Effector CD8-positive, alpha-beta T cell (primary cell): ENCODE measurements around the gene CAPN7.

Source experiments
- DNase-seq: peaks from one replicate; lab custom pipeline; 2025; lab: John Stamatoyannopoulos, UW

The CAPN7 gene

DNA sequence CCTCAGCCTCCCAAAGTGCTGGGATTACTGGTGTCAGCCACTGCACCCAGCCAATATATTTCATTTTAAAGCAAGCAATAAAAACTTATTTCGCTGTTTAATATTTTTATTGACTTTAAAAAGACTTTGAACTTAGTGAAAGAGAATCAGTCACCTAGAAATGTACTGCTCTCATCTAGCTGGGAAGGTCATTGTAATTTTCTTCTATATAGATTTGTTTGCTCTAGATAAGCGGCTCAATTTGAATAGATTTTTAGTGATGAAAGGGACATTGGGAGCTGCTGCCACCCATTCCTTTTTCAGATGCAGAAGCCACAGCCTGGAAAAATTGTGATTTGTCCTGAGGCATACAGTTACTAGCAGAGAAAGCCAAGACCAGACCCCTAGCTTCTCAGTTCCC, 40.1 kb downstream of the CAPN7 start:
- no peak for DNase-seq

DNA sequence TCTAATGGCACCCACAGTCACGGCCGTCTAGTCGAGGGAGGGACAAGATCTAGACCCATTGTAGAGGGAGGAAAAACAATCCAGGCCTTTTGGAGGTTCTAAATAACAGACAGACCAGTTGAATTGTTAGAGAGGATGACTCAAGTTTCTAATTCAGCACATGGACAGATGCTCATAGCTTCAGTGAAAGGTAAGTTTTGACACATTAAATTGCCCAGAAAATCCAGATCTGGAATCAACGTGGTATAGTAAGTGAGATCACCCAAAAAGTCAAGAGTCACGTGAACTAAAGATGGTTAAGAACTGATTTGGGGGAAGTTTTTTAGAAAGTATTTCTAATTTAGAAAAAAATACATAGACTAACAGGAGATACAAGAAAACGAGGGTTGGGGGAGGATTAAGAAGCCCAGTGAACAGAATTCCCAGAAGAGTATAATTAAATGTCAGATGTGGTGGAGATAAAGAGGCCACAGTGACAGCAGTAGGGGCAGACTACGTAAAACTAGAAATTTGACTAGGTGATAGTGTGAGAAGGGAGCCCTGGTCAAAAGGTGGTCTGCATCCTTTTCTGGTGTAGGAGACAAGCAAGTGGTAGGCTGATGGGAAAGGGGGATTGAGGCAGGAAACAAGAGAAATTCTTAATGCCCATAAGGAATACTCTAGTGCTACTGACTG, 47.1 kb downstream of the CAPN7 start:
- no peak for DNase-seq

DNA sequence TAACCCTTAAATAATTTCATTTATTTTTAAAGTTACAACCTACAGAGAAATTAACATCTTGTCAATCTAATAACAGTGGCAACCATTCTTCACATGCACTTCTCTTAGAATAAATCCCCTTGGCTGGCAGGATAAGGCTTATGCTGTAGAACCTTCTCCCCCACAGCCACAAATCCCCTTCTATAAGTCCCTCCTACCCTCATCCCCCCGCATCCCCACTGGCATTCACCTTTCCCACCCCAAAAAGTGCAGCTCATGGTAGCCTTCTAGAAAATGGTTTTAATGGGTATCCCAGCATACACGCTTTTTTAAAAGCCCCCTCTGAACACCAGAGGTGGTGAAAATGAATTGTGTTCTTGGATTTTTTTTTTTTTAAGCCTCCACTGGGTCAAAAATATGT, 49.2 kb downstream of the CAPN7 start:
- no peak for DNase-seq

DNA sequence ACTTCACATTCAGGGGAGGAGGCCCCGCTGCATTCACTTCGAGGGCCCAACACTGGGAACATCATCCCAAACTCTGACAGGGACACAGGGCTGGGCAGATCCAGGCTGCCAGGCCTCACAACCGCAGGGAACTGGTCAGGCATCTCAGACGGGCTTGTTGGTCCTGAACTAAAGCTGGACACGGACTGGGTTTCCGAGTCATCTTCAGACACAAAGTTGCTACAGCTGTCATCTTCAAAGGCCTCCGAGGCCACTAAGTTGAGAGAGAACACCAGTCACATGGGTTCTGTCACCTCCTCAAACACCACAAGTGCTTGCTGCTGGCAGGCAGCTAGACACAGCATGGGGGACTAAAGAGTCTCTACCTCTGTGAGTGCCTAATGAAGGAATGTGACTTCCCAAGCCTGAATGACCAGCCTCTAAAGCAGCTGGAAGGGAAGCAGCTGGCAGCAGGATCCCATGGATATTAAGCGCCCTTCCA, 50.9 kb downstream of the CAPN7 start:
- DNase-seq, result no peak

DNA sequence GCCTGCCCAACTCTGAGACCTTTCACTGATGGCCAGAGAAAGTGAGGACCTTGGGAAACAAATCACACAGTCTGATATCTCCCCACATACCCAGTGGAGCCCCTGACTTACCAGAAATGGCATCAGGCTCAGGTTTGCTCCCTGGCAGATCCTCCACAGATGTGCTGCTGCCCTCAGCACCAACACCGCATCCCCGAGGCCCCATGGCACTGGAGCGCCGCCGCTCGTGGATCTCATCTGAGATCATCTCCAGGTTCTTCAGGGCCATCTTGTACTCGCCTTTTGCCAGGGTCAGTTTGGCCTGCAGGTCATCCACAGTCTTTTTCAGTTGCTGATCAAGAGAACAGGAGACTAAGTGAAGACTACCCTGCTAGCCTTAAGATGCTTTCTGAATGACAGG, 52.7 kb downstream of the CAPN7 start:
- no peak for DNase-seq

DNA sequence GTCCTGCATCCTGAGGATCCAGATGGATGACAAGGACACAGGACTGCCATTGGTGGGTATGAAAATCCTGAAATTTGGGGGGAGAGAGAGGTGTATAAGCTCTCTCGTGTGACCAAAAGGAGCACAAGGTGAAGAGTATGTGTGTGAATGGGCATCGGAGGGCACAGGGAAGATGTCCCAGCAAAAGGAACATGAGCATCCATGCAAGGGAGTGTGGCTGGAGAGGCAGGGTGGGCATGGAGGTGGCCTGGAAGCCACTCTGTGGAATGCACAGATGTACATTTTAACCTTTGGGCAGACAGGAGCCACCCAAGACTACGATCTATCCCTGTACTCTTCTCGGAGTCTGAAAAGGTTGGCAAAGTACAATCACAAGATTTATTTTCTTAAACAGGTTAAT, 54.5 kb downstream of the CAPN7 start:
- DNase-seq, result no peak

DNA sequence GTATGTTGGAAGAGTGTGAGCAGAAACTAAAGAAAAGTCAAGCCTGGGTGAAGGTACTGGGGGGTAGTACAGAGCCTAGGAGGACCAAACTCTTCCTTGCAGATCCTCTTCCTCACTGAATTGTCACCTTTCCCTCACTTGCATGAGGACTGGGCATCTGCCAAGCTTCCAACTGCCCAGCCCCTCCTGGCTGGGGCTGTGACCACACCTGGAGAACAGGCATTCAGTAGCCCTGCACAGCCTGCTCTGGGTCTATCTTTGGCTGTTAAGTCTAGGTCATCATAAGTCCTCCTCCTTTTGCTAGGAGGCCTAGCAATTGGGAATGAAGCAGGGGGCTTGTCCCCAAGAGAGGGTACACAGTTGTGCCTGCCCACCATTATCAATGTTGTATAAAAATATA, 55.2 kb downstream of the CAPN7 start:
- no peak for DNase-seq

DNA sequence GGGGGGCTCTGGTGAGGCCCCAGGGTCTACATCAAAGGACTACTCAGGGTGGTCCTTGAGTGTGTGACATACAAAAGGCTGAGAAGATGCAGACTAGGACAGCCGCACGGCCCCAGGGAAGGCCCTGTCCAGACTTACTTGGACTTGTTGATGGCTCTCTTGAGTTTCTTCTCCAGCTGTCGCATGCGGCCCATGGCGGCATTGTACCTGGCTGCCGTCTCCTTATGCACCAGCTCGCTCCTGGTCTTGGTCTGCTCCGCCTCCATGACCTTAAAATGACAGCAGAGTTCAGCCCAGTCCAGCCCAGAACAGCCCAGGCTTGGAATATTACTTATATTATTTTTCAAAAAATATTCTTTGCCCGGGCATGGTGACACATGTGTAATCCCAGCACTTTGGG, 56.0 kb downstream of the CAPN7 start:
- DNase-seq, result no peak

DNA sequence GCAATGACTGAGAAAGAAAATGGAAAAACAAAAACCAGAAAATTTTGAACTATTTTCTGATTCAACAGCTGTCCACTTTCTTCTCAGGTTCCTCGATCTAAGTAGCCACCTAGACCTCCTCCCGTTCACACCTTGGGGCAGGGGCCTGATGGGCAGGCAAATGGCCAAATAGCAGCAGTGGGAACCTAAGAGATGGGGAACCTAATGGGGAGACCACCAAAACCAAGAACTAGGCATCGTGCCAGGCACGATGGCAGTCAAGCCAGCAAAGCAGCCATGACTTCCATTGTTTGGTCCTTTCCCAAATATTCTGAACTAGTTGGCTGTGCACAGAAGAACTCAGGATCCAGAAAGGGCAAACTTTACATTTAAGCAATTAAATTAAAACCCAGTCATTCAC, 57.1 kb downstream of the CAPN7 start:
- no peak for DNase-seq

DNA sequence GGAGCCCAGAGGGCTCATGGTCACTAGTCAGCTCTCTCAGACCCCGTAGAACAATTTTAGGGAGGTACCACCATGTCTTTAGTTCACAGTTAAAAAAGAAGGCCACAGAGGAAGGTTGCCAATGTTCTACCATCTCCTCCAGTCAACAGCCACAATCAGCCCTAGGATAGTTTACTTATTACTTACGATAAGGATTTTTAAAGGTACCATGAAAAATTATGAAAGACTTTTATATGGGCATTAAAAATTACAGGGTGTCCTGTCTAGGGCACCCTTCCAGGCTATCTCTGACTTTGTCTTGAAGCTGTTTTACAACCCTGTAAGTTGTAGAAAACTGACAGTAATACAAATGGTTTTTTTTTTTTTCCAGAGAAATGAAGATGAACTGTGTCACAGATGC, 57.9 kb downstream of the CAPN7 start:
- no peak for DNase-seq

DNA sequence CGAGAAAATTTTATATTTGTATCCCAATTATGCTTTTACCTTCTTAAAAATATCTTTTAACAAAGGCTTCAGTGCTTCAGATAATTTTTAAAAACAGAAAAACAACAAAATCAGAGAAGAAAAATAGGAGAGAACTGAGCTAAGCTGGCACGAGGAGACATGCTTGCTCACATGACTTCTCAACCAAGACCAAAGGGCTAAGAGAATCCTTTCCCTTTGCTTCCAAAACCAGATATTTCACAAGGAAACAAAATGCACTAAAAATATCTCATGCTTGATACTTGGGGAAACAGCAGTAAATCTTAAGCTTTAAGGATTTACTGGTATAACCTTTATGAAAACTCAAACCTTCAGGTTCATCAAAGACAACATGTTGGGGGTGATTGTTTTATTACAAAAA, 58.4 kb downstream of the CAPN7 start:
- no peak for DNase-seq

DNA sequence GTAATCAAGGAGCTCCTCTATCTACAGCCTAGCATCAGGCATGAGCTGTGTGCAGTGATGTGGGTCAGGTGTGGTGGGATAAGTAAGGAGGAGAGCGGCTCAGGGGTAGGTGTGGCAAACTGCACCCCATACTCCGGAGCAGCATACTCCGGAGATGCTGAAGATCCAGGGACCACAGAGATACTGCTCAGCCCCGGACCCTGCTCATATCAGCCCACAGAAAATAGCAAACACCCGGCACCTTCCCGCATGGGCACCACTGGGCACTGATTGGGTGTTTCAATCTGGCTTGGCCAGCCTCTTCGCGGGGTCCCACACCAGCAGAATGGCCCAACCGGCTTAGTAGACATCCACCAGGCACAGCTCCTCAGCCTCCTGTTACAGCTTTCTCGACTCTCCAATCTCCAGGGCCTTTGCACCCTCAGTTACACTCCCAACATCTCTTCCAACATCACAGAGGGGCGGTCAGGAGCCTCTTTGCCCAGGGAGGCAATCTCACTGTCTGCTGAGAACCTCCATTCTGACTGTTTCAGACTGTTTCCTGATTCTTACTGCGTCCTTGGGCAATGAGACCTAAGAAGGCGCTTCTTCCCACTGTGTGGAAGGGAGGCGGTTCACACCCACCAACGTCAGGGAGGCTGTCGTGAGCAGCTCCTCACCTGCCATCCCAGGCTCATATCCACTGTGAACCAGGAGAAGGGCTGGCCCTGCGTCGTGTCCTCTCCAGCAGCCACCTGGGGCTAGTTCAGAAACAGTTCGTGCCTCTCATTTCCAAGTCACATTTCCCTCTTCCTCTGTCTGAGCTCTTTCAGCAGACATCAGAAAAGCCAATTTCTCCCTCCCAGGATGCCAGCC, 59.8 kb downstream of the CAPN7 start:
- no peak for DNase-seq

DNA sequence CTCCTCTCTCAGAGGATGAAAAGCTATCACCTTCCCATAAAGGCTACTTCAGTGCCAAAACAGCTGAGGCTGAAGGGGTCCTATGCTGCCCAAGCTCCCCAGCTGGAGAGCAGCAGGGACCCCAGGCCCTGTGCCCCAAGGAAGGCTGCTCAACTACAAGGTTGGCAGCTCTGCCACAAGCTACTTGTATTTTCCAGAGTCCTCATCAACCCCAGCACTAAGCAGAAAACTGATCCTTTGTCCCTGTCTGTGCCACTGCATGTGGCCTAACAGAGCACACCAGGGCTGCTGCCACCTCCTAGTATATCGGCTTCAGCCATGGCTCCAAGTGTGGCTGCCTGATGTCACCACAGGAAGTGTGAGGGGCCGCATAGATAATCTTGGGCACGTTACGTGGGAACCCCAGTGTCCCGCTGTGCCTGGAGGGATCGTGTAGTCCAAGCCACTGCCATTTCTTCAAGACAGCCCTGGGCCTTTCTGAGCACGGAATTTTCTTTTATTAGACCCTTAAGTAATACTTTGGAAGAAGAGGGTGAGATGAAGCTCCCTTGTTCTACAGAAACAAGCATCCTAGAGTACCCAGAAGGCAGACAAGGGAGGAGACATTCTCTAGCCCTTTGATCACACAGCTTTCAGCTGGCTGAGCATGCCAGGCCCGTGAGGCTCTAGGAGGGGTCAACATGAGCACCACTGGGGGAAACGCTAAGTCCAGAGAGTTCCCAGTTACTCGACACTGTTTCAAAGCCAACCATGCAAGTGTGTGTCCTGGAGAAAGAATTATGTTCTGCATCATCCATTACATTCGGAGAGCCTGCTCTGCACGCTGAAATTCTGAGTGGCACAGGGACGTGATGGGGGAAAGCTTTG, 60.7 kb downstream of the CAPN7 start:
- DNase-seq, result no peak

DNA sequence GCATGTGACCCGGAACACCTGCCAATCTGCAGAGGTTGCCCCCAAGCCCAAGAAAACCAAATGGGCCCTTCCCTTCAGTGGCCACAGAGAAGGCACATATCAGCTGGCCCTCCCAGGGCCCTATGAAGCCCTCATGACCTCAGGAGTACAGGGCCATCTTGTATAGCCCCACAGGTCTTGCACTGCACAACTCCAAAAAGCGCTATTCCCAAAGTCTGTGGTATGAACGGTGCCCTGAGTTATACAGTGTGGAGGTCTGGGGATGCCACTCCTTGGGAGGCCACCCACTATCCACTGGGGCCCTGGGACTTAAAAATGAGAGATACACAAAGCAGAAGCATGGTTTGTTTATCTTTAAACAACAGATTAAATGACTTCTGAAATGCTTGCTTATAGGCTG, 61.5 kb downstream of the CAPN7 start:
- no peak for DNase-seq

DNA sequence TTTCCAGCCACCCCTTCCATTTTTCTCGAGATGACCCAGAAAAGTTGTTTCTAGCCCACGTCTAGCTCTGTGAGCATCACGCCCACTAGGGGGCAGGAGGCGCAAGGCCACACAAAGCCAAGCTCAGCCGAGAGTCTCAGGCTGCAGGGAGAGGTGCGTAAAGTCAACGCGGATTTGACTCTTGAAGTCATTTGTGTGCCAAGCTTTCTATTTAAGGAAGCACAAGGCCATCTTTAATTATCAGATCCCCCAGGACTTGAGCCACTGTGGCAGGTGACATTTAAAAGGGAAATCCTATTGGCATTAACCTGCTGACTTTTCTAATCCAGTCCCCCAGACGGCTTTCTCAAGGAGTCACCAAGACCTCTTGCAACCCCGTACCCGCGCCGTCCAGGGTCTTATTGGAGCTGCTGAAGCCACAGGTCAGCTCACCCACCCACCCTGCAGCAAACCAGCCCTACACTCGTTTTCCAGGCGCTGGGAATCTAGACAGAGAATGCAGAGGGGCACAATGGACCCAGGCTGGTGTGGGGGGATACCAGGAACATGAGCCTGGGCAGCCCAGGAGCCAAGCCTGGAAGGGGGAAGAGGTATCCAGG, 62.1 kb downstream of the CAPN7 start:
- peak; percentile 72 for DNase-seq

DNA sequence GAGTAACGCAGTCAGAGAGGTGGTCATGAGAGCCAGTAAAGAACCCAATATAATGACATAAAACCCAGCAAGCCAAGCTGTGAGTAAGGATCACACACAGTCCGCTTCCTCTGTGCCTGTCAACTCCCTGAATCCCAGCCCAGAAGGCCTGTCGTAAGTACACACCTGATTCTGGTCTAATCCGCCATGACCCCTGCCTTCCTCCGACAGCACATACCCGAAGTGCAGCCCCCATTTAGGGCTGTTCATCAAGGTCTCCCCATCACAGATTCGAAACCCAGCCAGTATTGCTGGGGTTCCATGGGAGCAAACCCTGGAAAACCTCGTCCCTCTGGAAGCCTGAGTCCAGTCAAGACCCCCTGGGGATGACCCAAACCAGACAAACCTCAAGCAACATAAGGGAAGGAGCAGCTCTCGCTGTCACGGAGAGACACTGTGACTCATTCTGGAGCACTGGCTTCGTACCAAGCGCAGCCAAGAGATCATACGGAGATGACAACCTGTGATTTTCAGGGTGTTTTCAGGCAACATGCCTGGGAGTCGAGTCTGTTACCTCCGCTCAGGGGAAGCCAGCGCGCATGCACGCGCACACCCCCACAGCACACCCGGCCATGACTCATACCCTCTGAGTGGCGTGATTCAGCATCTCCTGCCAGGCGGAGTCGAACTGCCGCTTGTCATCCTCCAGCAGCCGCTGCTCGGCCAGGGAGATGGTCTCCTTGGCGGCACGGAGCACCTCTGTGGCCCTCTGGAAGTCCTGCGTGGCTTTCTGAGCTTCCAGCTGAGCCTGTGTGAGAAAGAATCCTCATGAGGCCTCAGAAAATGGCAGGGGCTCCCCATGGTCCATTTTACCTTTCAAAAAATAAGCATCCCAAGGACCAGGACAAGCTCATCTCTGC, 63.3 kb downstream of the CAPN7 start:
- DNase-seq, result peak; percentile 40

DNA sequence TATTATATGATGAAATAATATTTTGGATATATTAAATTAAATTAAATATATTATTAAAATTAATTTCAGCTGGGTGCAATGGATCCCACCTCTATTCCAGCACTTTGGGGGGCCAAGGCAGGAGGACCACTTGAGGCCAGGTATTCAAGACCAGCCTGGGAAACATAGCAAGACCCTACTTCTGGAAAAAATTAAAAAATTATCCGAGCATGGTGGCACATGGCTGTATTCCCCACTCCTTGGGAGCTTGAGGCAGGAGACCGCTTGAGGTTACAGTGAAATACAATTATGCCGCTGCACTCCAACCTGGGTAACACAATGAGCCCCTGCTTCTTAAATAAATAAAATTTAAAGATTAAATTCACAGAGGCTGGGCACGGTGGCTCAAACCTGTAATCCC, 65.0 kb downstream of the CAPN7 start:
- no peak for DNase-seq

DNA sequence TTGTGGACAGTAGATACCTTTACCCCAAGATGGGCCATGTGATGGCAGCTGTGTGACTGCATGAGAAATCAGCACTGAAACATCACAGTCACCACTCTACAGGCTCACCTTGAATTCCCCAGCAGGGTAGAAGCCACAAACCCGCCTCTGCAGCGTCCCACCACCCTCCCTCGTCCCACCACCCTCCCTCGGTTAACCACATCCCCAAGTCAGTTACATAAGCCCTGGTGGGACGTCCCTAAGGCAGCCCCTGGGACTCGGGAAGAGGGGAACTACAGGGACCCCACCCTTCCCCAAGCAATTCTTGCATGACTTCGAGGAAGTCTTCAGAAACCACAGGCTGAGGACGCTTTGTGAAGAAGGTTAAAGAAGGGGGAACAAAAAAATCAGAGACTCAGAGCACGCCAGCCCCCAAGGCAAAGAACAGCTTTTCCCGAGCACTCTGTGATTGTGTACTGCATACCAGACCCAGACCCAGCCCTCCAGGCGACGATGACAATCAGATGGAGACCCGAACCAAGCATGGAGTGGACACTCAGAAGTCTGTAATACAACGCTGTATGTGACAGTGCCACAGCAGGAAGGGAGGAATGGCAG, 65.8 kb downstream of the CAPN7 start:
- peak; percentile 68 for DNase-seq

DNA sequence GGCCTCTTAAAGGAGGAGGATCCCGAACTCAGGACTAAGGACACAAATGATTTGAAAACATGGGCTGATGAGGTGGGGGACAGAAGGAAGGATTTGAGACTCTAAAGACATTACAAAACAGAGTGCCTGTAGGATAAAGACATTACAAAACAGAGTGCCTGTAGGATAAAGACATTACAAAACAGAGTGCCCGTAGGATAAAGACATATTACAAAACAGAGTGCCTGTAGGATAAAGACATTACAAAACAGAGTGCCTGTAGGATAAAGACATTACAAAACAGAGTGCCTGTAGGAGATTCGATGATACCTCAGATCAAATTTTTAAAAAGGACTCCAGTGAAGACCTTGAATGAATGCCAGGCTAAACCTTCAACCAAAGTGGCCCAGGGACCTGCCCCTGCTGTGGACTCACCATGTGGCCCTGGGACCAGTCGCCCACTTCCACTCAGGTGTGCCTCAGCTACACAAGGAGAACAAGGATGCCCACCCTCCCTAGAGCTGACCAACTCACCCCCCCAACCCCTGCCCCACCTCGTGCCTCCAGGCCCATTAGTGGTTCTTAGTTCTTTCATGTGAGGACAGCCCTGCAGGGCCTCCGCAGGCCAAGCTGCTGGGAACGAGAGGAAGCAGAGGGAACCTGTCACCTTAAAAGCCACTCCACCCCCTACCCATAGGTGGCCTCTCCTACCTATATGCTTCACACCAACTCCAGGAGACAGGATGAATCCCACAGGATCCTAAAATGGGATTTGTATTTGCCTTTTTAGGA, 66.6 kb downstream of the CAPN7 start:
- DNase-seq, result no peak

DNA sequence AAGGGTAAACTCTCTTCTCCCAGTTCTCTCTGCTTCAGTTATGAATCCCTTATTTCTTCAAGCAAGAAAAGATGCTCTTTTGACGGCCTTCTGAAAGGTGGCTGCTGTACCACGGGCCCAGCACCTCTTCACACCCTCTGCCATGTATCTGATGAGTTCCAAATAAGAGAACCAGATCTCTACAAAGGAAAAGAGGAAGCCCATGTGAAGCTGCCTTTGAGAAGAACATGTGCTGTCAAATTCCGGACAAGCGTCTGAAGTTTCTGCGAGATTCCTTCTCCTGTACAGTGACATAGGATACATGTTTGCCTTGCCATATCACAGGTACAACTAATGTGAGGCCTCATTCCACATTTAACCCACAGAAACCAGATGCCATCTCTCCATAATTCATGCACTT, 67.2 kb downstream of the CAPN7 start:
- no peak for DNase-seq
